Measurements from ENCODE around the gene C4orf50.

DNA sequence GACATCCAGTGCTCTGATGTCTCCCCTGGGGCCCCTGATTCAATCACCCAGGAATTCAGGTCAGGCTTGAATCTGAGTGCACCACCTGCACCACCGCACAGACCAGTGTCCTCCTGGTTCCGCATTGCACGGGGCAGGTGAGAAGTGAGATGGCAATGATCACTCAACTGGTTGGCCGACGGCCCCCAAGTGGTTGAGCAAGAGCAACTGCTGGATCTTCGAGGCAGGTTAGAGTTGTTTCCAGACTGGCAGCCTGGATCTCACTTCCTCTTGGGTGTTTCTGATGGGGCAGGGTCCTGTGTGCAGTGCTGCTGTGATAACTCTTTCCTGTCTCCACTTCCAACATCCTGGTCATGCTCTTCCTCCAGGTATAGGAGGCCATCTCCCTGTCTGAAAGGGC lies 50.4 kb downstream of the C4orf50 start:
- TF ChIP-seq, protein P1, sequence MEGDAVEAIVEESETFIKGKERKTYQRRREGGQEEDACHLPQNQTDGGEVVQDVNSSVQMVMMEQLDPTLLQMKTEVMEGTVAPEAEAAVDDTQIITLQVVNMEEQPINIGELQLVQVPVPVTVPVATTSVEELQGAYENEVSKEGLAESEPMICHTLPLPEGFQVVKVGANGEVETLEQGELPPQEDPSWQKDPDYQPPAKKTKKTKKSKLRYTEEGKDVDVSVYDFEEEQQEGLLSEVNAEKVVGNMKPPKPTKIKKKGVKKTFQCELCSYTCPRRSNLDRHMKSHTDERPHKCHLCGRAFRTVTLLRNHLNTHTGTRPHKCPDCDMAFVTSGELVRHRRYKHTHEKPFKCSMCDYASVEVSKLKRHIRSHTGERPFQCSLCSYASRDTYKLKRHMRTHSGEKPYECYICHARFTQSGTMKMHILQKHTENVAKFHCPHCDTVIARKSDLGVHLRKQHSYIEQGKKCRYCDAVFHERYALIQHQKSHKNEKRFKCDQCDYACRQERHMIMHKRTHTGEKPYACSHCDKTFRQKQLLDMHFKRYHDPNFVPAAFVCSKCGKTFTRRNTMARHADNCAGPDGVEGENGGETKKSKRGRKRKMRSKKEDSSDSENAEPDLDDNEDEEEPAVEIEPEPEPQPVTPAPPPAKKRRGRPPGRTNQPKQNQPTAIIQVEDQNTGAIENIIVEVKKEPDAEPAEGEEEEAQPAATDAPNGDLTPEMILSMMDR (IDR thresholded peaks at IDR 0.05), result no peak
- no peak for TF ChIP-seq POLR2A (IDR thresholded peaks at IDR 0.05)
- TF ChIP-seq EP300 (IDR thresholded peaks at IDR 0.05), result no peak

All from tibial nerve (tissue), 4 donors.